Measurements from ENCODE around the gene MSL3. TPM values are rescaled to one million over a fixed set of nuclear protein-coding genes. Genes with fewer than 3 reads are reported as not detected.

Gene MSL3
- total RNA-seq, 1 experiment from 2014 or later, result 27.1 TPM

DNA sequence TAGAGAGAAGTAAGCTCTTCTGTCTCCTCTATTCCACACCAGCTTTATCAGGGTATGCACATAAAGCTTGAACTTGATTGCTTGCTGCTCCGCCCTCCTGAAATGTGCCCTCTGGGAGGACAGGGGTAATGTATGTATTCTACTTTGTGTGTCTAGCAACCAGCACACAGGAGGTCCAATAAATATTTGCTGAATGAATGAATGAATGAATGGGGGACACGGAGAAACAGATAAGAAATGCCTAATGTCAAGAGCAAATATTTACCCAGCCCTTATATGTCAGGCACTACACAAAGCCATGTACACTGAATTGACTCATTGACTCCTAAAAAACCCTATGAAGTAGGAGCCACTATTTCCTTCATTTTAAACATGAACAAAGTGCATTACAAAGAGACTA lies 2.3 kb upstream of the MSL3 start:
- Mint-ChIP-seq H3K27ac (ENCODE audit: low read depth, unreplicated experiment) (no peak overlapping the region), H3K27me3 (ENCODE audit: insufficient read depth, unreplicated experiment) (peaks cover 39% of the 10 kb centered on the region)

DNA sequence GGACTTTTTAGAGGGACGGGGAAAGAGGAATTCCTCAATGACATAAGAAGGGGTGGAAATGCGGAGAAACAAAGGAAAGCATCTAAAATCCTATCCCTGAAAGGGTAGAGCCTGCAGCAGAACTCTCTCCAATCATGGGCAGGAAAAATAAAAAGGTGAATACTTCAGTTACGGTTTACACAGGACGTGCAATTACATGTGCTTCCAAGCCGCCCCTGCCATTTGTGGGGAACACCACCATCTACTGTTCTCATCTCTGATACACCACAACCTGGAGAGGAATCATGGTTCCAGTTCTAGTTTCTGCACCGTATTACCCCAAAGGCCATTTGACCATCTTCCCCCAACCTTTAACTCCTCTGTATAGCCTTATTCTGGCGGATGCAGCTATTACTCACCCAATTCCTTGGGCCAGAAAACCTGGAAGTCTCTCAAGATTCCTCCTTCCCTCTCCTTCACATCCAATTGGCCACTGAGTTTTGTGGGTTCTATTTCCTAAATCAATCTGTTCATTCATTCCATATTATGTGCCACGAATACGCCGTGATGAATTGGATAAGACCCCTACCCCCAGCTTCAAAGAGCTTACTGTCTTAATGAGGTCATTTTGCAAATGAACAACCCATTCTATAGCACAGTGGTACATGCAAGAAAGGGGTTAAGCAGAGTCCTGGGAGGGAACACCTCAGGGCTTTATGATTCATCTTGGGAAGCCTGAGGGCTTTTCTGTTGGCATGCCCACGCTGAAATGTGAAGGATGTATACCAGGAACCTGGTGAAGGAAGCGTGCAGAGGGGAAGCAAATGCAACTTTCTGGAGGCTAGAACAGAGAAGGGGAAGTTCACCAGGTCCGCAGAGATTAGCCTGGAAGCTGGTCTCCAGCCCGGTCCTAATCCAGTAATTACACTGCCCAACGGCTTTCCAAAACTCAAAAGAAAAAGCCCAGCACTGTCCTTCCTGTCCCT lies 1.4 kb upstream of the MSL3 start:
- Mint-ChIP-seq H3K9me3 (ENCODE audit: unreplicated experiment) (no peaks in the 10 kb centered on the region), H3K27me3 (ENCODE audit: insufficient read depth, unreplicated experiment) (peaks cover 34% of the 10 kb centered on the region), H3K27ac (ENCODE audit: low read depth, unreplicated experiment) (no peak overlapping the region), H3K36me3 (ENCODE audit: insufficient read depth, unreplicated experiment) (peaks cover under 1% of the 10 kb centered on the region), H3K4me3 (ENCODE audit: unreplicated experiment) (no peak overlapping the region), H3K4me1 (ENCODE audit: insufficient read depth, unreplicated experiment) (peaks cover 5% of the 10 kb centered on the region)
- intact Hi-C loops (cut with micrococcal nuclease), result no loop called here
- CTCF ChIA-PET, result interaction anchor here (0.9 to 1.5 kb wide), 6 partner anchors 12 to 375 kb away, joined by 3 to 4 read pairs (median 3); no protein-coding TSS in a partner anchor
- POLR2A ChIA-PET, result interaction anchor here (1.2 kb wide), 1 partner anchor 199 kb away, joined by 4 read pairs; no protein-coding TSS in a partner anchor
- no TSS peak for BruUV-seq (replicated peaks)
- no peak for DNase-seq (ENCODE audit: unreplicated experiment)
- TF ChIP-seq, protein P1, sequence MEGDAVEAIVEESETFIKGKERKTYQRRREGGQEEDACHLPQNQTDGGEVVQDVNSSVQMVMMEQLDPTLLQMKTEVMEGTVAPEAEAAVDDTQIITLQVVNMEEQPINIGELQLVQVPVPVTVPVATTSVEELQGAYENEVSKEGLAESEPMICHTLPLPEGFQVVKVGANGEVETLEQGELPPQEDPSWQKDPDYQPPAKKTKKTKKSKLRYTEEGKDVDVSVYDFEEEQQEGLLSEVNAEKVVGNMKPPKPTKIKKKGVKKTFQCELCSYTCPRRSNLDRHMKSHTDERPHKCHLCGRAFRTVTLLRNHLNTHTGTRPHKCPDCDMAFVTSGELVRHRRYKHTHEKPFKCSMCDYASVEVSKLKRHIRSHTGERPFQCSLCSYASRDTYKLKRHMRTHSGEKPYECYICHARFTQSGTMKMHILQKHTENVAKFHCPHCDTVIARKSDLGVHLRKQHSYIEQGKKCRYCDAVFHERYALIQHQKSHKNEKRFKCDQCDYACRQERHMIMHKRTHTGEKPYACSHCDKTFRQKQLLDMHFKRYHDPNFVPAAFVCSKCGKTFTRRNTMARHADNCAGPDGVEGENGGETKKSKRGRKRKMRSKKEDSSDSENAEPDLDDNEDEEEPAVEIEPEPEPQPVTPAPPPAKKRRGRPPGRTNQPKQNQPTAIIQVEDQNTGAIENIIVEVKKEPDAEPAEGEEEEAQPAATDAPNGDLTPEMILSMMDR (IDR thresholded peaks at IDR 0.05; ENCODE audit: unreplicated experiment), result no peak

More for the DNA sequence above, 2.3 kb upstream of the MSL3 start:
- H3K9me3 Mint-ChIP-seq (ENCODE audit: unreplicated experiment), result no peaks in the 10 kb centered on the region
- POLR2A ChIA-PET, result interaction anchor here (0.6 kb wide), 1 partner anchor 414 kb away, joined by 3 read pairs; no protein-coding TSS in a partner anchor
- no peak overlapping the region for H3K4me3 Mint-ChIP-seq (ENCODE audit: unreplicated experiment)
- no peaks in the 10 kb centered on the region for H3K36me3 Mint-ChIP-seq (ENCODE audit: insufficient read depth, unreplicated experiment)
- BruUV-seq (replicated peaks), result no TSS peak
- intact Hi-C loops (cut with micrococcal nuclease), result no loop called here
- no peak for DNase-seq (ENCODE audit: unreplicated experiment)
- CTCF ChIA-PET, result interaction anchor here (0.5 to 1.4 kb wide), 2 partner anchors 32 to 224 kb away, joined by 3 read pairs; no protein-coding TSS in a partner anchor
- no peaks in the 10 kb centered on the region for H3K4me1 Mint-ChIP-seq (ENCODE audit: insufficient read depth, unreplicated experiment)
- TF ChIP-seq, protein P1 (IDR thresholded peaks at IDR 0.05; ENCODE audit: unreplicated experiment), result no peak

DNA sequence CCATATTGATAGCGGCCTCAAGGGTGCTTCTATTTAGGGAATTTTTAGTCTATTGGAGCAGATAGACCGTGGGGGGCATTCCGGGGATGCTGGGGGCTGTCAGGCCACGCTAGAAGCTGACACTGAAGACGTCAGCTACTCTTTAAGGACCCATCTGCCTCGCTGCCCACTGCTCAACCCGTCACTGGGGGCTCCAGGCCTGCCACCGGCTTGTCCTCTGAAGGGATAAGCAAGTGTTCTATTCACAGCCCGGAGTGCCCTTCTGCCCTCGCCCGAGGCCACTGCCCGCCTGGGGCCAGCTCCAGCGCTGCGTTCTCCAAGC lies 679 bp upstream of the MSL3 start:
- TF ChIP-seq, protein P1 (IDR thresholded peaks at IDR 0.05; ENCODE audit: unreplicated experiment), result no peak
- ChIA-PET POLR2A (interaction anchor here (1.2 kb wide), 1 partner anchor 200 kb away, joined by 4 read pairs; no protein-coding TSS in a partner anchor), CTCF (interaction anchor here (0.6 to 1.5 kb wide), 8 partner anchors 12 to 376 kb away, joined by 3 to 4 read pairs (median 3); no protein-coding TSS in a partner anchor)
- H3K27ac Mint-ChIP-seq (ENCODE audit: low read depth, unreplicated experiment), result no peak overlapping the region
- no peak for DNase-seq (ENCODE audit: unreplicated experiment)
- H3K36me3 Mint-ChIP-seq (ENCODE audit: insufficient read depth, unreplicated experiment), result peaks cover 7% of the 10 kb centered on the region
- intact Hi-C loops (cut with micrococcal nuclease), result no loop called here
- H3K4me3 Mint-ChIP-seq (ENCODE audit: unreplicated experiment), result peak overlapping the region; percentile 82
- no peaks in the 10 kb centered on the region for H3K9me3 Mint-ChIP-seq (ENCODE audit: unreplicated experiment)
- peaks cover 34% of the 10 kb centered on the region for H3K27me3 Mint-ChIP-seq (ENCODE audit: insufficient read depth, unreplicated experiment)
- H3K4me1 Mint-ChIP-seq (ENCODE audit: insufficient read depth, unreplicated experiment), result peaks cover 5% of the 10 kb centered on the region
- no TSS peak for BruUV-seq (replicated peaks)

Measured in MCF 10A (cell line).